K562 (cell line): ENCODE measurements around the gene MCRS1.

ENCODE experiments used
- GATA2 ChIP-seq: sonication (generic); formaldehyde crosslinking; IDR thresholded peaks from 2 replicates; pipeline ENCODE4 v1.4.0; 2020; ENCODE audit warnings: mild to moderate bottlenecking, missing genetic modification reagents
- IRF9 ChIP-seq: fragments of 450-650 bp; IDR thresholded peaks from 2 replicates; pipeline ENCODE4 v1.6.1; 2016; ENCODE audit warnings: missing biosample characterization, missing genetic modification characterization
- STAG1 ChIP-seq: sonication (generic); formaldehyde crosslinking; IDR thresholded peaks from 2 replicates; pipeline ENCODE4 v1.5.0; 2020; ENCODE audit warnings: missing genetic modification reagents, borderline replicate concordance
- TF ChIP-seq, protein P1 (sequence below), 3 experiments: IDR thresholded peaks in 2 of 3; conservative IDR thresholded peaks in 1 of 3; 2 replicates each; pipeline ENCODE4 v1.5.1; 2011 to 2012; ENCODE audit warnings: low read length in 3 of 3, mild to moderate bottlenecking in 3 of 3, control low read depth in 2 of 3, improper control_type of control experiment in 1 of 3, inconsistent platforms in 1 of 3, low read depth in 1 of 3, mixed read lengths in 1 of 3, moderate library complexity in 1 of 3; ENCODE audit not compliant: insufficient read depth in 2 of 3
- TF ChIP-seq, protein P2 (sequence below), 2 experiments: fragments of 200-800 bp in 1 of 2; sonication (Bioruptor generic) in 1 of 2; sonication (generic) in 1 of 2; formaldehyde crosslinking in 1 of 2; IDR thresholded peaks in 1 of 2; conservative IDR thresholded peaks in 1 of 2; 2 replicates each; pipeline versions ENCODE4 v1.5.0 to v1.6.1; 2016 to 2020; ENCODE audit warnings: missing compliant biosample characterization in 1 of 2, missing genetic modification characterization in 1 of 2, missing genetic modification reagents in 1 of 2

GRCh38 chr12:49582201-49582600 is 14.3 kb upstream of the MCRS1 start:
- TF ChIP-seq GATA2, result no peak
- TF ChIP-seq, protein P1, sequence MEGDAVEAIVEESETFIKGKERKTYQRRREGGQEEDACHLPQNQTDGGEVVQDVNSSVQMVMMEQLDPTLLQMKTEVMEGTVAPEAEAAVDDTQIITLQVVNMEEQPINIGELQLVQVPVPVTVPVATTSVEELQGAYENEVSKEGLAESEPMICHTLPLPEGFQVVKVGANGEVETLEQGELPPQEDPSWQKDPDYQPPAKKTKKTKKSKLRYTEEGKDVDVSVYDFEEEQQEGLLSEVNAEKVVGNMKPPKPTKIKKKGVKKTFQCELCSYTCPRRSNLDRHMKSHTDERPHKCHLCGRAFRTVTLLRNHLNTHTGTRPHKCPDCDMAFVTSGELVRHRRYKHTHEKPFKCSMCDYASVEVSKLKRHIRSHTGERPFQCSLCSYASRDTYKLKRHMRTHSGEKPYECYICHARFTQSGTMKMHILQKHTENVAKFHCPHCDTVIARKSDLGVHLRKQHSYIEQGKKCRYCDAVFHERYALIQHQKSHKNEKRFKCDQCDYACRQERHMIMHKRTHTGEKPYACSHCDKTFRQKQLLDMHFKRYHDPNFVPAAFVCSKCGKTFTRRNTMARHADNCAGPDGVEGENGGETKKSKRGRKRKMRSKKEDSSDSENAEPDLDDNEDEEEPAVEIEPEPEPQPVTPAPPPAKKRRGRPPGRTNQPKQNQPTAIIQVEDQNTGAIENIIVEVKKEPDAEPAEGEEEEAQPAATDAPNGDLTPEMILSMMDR (IDR thresholded peaks at IDR 0.05 in 2 of 3, conservative IDR thresholded peaks at IDR 0.05 in 1 of 3; ENCODE audit: insufficient read depth in 2 of 3, low read depth in 1 of 3, low read length in 3 of 3), result no peak
- TF ChIP-seq IRF9 (tag), result no peak
- TF ChIP-seq, protein P2, sequence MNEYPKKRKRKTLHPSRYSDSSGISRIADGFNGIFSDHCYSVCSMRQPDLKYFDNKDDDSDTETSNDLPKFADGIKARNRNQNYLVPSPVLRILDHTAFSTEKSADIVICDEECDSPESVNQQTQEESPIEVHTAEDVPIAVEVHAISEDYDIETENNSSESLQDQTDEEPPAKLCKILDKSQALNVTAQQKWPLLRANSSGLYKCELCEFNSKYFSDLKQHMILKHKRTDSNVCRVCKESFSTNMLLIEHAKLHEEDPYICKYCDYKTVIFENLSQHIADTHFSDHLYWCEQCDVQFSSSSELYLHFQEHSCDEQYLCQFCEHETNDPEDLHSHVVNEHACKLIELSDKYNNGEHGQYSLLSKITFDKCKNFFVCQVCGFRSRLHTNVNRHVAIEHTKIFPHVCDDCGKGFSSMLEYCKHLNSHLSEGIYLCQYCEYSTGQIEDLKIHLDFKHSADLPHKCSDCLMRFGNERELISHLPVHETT (CRISPR knock-in tag; conservative IDR thresholded peaks at IDR 0.05 in 1 of 2, IDR thresholded peaks at IDR 0.05 in 1 of 2), result no peak
- no peak for TF ChIP-seq STAG1 (CRISPR knock-in tag)
